HepG2 (cell line): ENCODE data around the gene USP5. TPM values are rescaled to one million over a fixed set of nuclear protein-coding genes. Genes with fewer than 3 reads are reported as not detected.
A peak's percentile ranks its signal among the peaks of the same experiment; 100 is the strongest.

Source experiments
- ATAD3A ChIP-seq: sonication (generic); formaldehyde crosslinking; IDR thresholded peaks from 2 replicates; pipeline ENCODE4 v1.4.0; 2020; ENCODE audit warnings: missing genetic modification reagents
- CAMTA2 ChIP-seq: sonication (generic); formaldehyde crosslinking; IDR thresholded peaks from 2 replicates; pipeline ENCODE4 v1.4.0; 2020; ENCODE audit warnings: mild to moderate bottlenecking, missing genetic modification reagents, borderline replicate concordance
- FOSL1 ChIP-seq: sonication (generic); formaldehyde crosslinking; IDR thresholded peaks from 2 replicates; pipeline ENCODE4 v1.9.0; 2021; ENCODE audit warnings: missing genetic modification reagents, borderline replicate concordance
- FOXK1 ChIP-seq: sonication (generic); formaldehyde crosslinking; IDR thresholded peaks from 2 replicates; pipeline ENCODE4 v1.4.0; 2020; ENCODE audit warnings: low read depth, missing genetic modification reagents, borderline replicate concordance
- NCOA5 ChIP-seq: sonication (generic); formaldehyde crosslinking; IDR thresholded peaks from 2 replicates; pipeline ENCODE4 v1.4.0; 2020; ENCODE audit warnings: missing genetic modification reagents
- PHF5A ChIP-seq: IDR thresholded peaks from one replicate; pipeline ENCODE4 v1.6.1; 2018; ENCODE audit warnings: low read depth, missing genetic modification reagents; ENCODE audit not compliant: unreplicated experiment
- SIN3A ChIP-seq: IDR thresholded peaks from 2 replicates; pipeline ENCODE4 v1.6.1; 2011; ENCODE audit warnings: low read depth, mild to moderate bottlenecking, control low read depth, low read length, borderline replicate concordance
- SMAD9 ChIP-seq: sonication (generic); formaldehyde crosslinking; IDR thresholded peaks from 2 replicates; pipeline ENCODE4 v1.5.1; 2020; ENCODE audit warnings: mild to moderate bottlenecking, missing genetic modification reagents
- SP5 ChIP-seq: IDR thresholded peaks from 2 replicates; pipeline ENCODE4 v1.6.1; 2016; ENCODE audit warnings: low read depth, borderline replicate concordance
- SRF ChIP-seq: IDR thresholded peaks from 2 replicates; pipeline ENCODE4 v1.6.1; 2011; ENCODE audit warnings: mild to moderate bottlenecking, low read depth, low read length, moderate library complexity
- TARDBP ChIP-seq: sonication (generic); formaldehyde crosslinking; IDR thresholded peaks from 2 replicates; pipeline ENCODE4 v1.8.0; 2022; ENCODE audit warnings: mild to moderate bottlenecking, missing genetic modification reagents
- ZFP1 ChIP-seq: IDR thresholded peaks from 2 replicates; pipeline ENCODE4 v1.6.1; 2016
- ZMAT3 ChIP-seq: sonication (generic); formaldehyde crosslinking; conservative IDR thresholded peaks from 2 replicates; pipeline ENCODE4 v1.7.0; 2021; ENCODE audit warnings: missing genetic modification reagents
- ZNF138 ChIP-seq: sonication (generic); formaldehyde crosslinking; IDR thresholded peaks from 2 replicates; pipeline ENCODE4 v1.5.0; 2020; ENCODE audit warnings: mild to moderate bottlenecking, low read depth, missing genetic modification reagents
- ZNF143 ChIP-seq: sonication (generic); formaldehyde crosslinking; IDR thresholded peaks from 2 replicates; pipeline ENCODE4 v1.4.0; 2020; ENCODE audit warnings: missing genetic modification reagents
- ZNF225 ChIP-seq: sonication (generic); formaldehyde crosslinking; IDR thresholded peaks from 2 replicates; pipeline ENCODE4 v1.4.0; 2020; ENCODE audit warnings: mild to moderate bottlenecking, missing genetic modification reagents
- ZNF232 ChIP-seq: sonication (generic); formaldehyde crosslinking; IDR thresholded peaks from 2 replicates; pipeline ENCODE4 v1.4.0; 2020; ENCODE audit warnings: missing genetic modification reagents, borderline replicate concordance
- ZNF432 ChIP-seq: sonication (generic); formaldehyde crosslinking; IDR thresholded peaks from 2 replicates; pipeline ENCODE4 v1.5.0; 2020; ENCODE audit warnings: missing genetic modification reagents, mild to moderate bottlenecking, borderline replicate concordance
- ZNF496 ChIP-seq: sonication (generic); formaldehyde crosslinking; IDR thresholded peaks from 2 replicates; pipeline ENCODE4 v1.8.1; 2023; ENCODE audit warnings: mild to moderate bottlenecking, moderate library complexity, missing genetic modification reagents; ENCODE audit not compliant: insufficient replicate concordance
- ZNF589 ChIP-seq: sonication (generic); formaldehyde crosslinking; conservative IDR thresholded peaks from 2 replicates; pipeline ENCODE4 v1.8.0; 2022; ENCODE audit warnings: mild to moderate bottlenecking, moderate library complexity, missing genetic modification reagents
- ZNF614 ChIP-seq: IDR thresholded peaks from 2 replicates; pipeline ENCODE4 v1.6.1; 2018; ENCODE audit warnings: missing biosample characterization, missing genetic modification reagents, inconsistent platforms, borderline replicate concordance
- polyA plus RNA-seq, 8 experiments: library from polyadenylated mRNA; depleted of rRNA in 3 of 8; stranded (reverse) in 7 of 8; unstranded in 1 of 8; fragments of >200 nt; fragmentation: Illumina TruSeq in 4 of 8; extraction: Trizol in 4 of 8; gene quantifications; 2 replicates each; pipeline versions ENCODE4 v1.2.1 to v1.2.3, GENCODE V29; 2011 to 2016; ENCODE audit warnings: low read depth in 4 of 8, missing spikeins in 1 of 8, mixed read lengths in 1 of 8; ENCODE audit not compliant: insufficient read depth in 1 of 8
- total RNA-seq, 5 experiments: library from RNA; depleted of rRNA; stranded (reverse); fragments of >200 nt; fragmentation: Illumina TruSeq; extraction: Trizol; gene quantifications; 2 replicates each; pipeline ENCODE4 v1.2.3, GENCODE V29; 2016; ENCODE audit warnings: low read depth in 1 of 5
- TF ChIP-seq, protein P1 (sequence below): sonication (generic); formaldehyde crosslinking; IDR thresholded peaks from 2 replicates; pipeline ENCODE4 v1.5.1; 2020; ENCODE audit warnings: missing genetic modification reagents, mild to moderate bottlenecking, borderline replicate concordance
- TF ChIP-seq, protein P2 (sequence below): IDR thresholded peaks from 2 replicates; pipeline ENCODE4 v1.6.1; 2016; ENCODE audit warnings: missing compliant biosample characterization, missing genetic modification reagents, borderline replicate concordance
- TF ChIP-seq, protein P3 (sequence below): sonication (generic); formaldehyde crosslinking; IDR thresholded peaks from 2 replicates; pipeline ENCODE4 v1.9.0; 2022; ENCODE audit warnings: missing genetic modification reagents, mild to moderate bottlenecking, borderline replicate concordance
- TF ChIP-seq, protein P4 (sequence below): sonication (generic); formaldehyde crosslinking; IDR thresholded peaks from 2 replicates; pipeline ENCODE4 v1.4.0; 2020; ENCODE audit warnings: mild to moderate bottlenecking, missing genetic modification reagents

USP5 gene
- total and polyA plus RNA-seq, 2 of the 13 experiments (the other 11 are each of a cell fraction or from before 2014, with no cell fraction given): 39.6 to 56.0 TPM

DNA sequence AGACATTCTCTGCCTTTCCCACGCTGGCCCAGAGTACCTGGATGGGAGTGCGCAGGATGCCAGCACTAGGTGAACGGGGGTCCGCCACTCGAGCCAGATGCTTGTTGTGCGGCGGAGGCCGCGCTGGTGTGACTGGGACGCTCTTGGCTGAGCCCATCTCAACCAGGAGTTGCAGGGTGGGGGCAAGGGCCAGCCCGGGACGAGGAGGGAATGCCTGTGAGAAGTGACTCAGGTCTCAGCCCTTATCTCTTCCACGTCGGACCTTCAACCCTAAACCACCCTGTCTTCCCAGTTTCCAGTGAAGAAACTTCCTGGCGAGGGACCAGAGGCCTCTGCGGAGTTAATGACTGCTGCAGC, 1.2 kb upstream of the USP5 start (continued):
- TF ChIP-seq SRF (no peak), NCOA5 (CRISPR knock-in tag) (no peak), ZNF589 (CRISPR knock-in tag) (peak; percentile 63), ATAD3A (CRISPR knock-in tag) (no peak), SMAD9 (CRISPR knock-in tag) (no peak), SP5 (CRISPR knock-in tag) (no peak), ZNF432 (CRISPR knock-in tag) (no peak), PHF5A (CRISPR knock-in tag) (no peak), ZNF232 (CRISPR knock-in tag) (no peak), FOXK1 (CRISPR knock-in tag) (no peak), ZMAT3 (CRISPR knock-in tag) (no peak), CAMTA2 (CRISPR knock-in tag) (no peak), ZFP1 (CRISPR knock-in tag) (no peak), SIN3A (no peak), ZNF225 (CRISPR knock-in tag) (0 out of 2 replicates have a peak, but pooled peaks have one; percentile 11), ZNF496 (CRISPR knock-in tag) (no peak), FOSL1 (CRISPR knock-in tag) (no peak), ZNF614 (CRISPR knock-in tag) (no peak), ZNF138 (CRISPR knock-in tag) (0 out of 2 replicates have a peak, but pooled peaks have one; percentile 40), ZNF143 (CRISPR knock-in tag) (no peak), TARDBP (no peak)
- TF ChIP-seq, protein P1, sequence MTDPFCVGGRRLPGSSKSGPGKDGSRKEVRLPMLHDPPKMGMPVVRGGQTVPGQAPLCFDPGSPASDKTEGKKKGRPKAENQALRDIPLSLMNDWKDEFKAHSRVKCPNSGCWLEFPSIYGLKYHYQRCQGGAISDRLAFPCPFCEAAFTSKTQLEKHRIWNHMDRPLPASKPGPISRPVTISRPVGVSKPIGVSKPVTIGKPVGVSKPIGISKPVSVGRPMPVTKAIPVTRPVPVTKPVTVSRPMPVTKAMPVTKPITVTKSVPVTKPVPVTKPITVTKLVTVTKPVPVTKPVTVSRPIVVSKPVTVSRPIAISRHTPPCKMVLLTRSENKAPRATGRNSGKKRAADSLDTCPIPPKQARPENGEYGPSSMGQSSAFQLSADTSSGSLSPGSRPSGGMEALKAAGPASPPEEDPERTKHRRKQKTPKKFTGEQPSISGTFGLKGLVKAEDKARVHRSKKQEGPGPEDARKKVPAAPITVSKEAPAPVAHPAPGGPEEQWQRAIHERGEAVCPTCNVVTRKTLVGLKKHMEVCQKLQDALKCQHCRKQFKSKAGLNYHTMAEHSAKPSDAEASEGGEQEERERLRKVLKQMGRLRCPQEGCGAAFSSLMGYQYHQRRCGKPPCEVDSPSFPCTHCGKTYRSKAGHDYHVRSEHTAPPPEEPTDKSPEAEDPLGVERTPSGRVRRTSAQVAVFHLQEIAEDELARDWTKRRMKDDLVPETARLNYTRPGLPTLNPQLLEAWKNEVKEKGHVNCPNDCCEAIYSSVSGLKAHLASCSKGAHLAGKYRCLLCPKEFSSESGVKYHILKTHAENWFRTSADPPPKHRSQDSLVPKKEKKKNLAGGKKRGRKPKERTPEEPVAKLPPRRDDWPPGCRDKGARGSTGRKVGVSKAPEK (CRISPR knock-in tag): no peak
- TF ChIP-seq, protein P2, sequence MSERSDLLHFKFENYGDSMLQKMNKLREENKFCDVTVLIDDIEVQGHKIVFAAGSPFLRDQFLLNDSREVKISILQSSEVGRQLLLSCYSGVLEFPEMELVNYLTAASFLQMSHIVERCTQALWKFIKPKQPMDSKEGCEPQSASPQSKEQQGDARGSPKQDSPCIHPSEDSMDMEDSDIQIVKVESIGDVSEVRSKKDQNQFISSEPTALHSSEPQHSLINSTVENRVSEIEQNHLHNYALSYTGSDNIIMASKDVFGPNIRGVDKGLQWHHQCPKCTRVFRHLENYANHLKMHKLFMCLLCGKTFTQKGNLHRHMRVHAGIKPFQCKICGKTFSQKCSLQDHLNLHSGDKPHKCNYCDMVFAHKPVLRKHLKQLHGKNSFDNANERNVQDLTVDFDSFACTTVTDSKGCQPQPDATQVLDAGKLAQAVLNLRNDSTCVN (CRISPR knock-in tag): no peak
- TF ChIP-seq, protein P3, sequence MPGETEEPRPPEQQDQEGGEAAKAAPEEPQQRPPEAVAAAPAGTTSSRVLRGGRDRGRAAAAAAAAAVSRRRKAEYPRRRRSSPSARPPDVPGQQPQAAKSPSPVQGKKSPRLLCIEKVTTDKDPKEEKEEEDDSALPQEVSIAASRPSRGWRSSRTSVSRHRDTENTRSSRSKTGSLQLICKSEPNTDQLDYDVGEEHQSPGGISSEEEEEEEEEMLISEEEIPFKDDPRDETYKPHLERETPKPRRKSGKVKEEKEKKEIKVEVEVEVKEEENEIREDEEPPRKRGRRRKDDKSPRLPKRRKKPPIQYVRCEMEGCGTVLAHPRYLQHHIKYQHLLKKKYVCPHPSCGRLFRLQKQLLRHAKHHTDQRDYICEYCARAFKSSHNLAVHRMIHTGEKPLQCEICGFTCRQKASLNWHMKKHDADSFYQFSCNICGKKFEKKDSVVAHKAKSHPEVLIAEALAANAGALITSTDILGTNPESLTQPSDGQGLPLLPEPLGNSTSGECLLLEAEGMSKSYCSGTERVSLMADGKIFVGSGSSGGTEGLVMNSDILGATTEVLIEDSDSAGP (CRISPR knock-in tag): 0 out of 2 replicates have a peak, but pooled peaks have one; percentile 24
- TF ChIP-seq, protein P4, sequence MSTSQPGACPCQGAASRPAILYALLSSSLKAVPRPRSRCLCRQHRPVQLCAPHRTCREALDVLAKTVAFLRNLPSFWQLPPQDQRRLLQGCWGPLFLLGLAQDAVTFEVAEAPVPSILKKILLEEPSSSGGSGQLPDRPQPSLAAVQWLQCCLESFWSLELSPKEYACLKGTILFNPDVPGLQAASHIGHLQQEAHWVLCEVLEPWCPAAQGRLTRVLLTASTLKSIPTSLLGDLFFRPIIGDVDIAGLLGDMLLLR (CRISPR knock-in tag): peak; percentile 66; the same call in 1 of the 2 replicates
